Upper lobe of right lung (tissue), 1 donor: ENCODE data around the gene MMP19. TPM values are rescaled to one million over a fixed set of nuclear protein-coding genes. Genes with fewer than 3 reads are reported as not detected.
"Not testable (repeated sequence)": the region's sequence is repeated elsewhere in the genome, so short reads cannot be mapped to it uniquely, and the experiment has no call there.

Experiments
- ATAC-seq: fragments of 200-7000 bp; cut with Tn5 transposase; one replicate; pipeline ENCODE4 v1.9.1; 2020; ENCODE audit warnings: mild to moderate bottlenecking, moderate library complexity
- DNase-seq: peaks from one replicate; pipeline ENCODE4 v3.0.0-alpha.2; 2020
- H3K27ac ChIP-seq: fragments of 200-600 bp; one replicate; pipeline ENCODE4 v1.8.0; 2022
- H3K27me3 ChIP-seq: fragments of 200-600 bp; one replicate; pipeline ENCODE4 v1.8.0; 2022; ENCODE audit warnings: mild to moderate bottlenecking
- H3K36me3 ChIP-seq: fragments of 200-600 bp; one replicate; pipeline ENCODE4 v1.8.0; 2022
- H3K4me1 ChIP-seq: fragments of 200-600 bp; one replicate; pipeline ENCODE4 v1.8.0; 2022
- H3K4me3 ChIP-seq: fragments of 200-600 bp; one replicate; pipeline ENCODE4 v1.8.0; 2022; ENCODE audit warnings: mild to moderate bottlenecking
- H3K9me3 ChIP-seq: fragments of 200-600 bp; one replicate; pipeline ENCODE4 v1.8.0; 2022
- CTCF ChIP-seq: fragments of 200-600 bp; IDR thresholded peaks from one replicate; pipeline ENCODE4 v1.8.0; 2022; ENCODE audit warnings: antibody characterized with exemption
- intact Hi-C: fragments of 100-400 bp; cut with DNase I; formaldehyde crosslinking; loops from one replicate; pipeline ENCODE4 v1.11.0; 2022
- total RNA-seq: library from RNA; stranded (reverse); fragmentation: NEBNext Ultra II Directional; extraction: Animal tissue kit (Norgen Biotek cat#: 25700); gene quantifications from one replicate; pipeline ENCODE4 v1.2.1, GENCODE V29; 2021
- donor health status: DM: no; HTN: yes; CAD: no; lungs with severe emphysema.

MMP19 gene
- total RNA-seq, 1 donor from 2014 or later = 30.2 TPM

- intact Hi-C loops = no loop called here
- ATAC-seq (no peak), DNase-seq (no peak)
- Histone ChIP-seq H3K36me3 (no peaks in the 10 kb centered on the region), H3K27ac (no peak overlapping the region), H3K4me1 (no peaks in the 10 kb centered on the region), H3K27me3 (no peaks in the 10 kb centered on the region), H3K4me3 (no peak overlapping the region), H3K9me3 (no peaks in the 10 kb centered on the region)
- no peak for TF ChIP-seq CTCF
Observed at GRCh38 chr12:55874443-55874842, 31.7 kb upstream of the MMP19 start.

GRCh38 chr12:55866454-55867004, 23.8 kb upstream of the MMP19 start:
- H3K4me1 ChIP-seq, intact Hi-C loops, H3K36me3 ChIP-seq, H3K27me3 ChIP-seq, H3K9me3 ChIP-seq, ATAC-seq, DNase-seq, H3K27ac ChIP-seq, H3K4me3 ChIP-seq: not testable (repeated sequence)

GRCh38 chr12:55865327-55865726, 22.6 kb upstream of the MMP19 start:
- TF ChIP-seq CTCF = no peak
- H3K27me3 ChIP-seq = no peaks in the 10 kb centered on the region
- ATAC-seq (no peak), DNase-seq (no peak)
- no peaks in the 10 kb centered on the region for H3K4me1 ChIP-seq
- H3K4me3 ChIP-seq = no peak overlapping the region
- H3K36me3 ChIP-seq = no peaks in the 10 kb centered on the region
- H3K9me3 ChIP-seq = peaks cover 4% of the 10 kb centered on the region
- H3K27ac ChIP-seq = no peak overlapping the region
- intact Hi-C loops = no loop called here

GRCh38 chr12:55862931-55863330, 20.2 kb upstream of the MMP19 start:
- H3K27me3 ChIP-seq, H3K4me1 ChIP-seq, intact Hi-C loops, ATAC-seq, H3K9me3 ChIP-seq, H3K36me3 ChIP-seq, DNase-seq, H3K4me3 ChIP-seq, H3K27ac ChIP-seq: not testable (repeated sequence)

- no peak for DNase-seq
- ATAC-seq = no peak
- intact Hi-C loops = no loop called here
Observed at GRCh38 chr12:55862286-55862685, 19.6 kb upstream of the MMP19 start.

GRCh38 chr12:55861871-55862270, 19.1 kb upstream of the MMP19 start:
- Histone ChIP-seq H3K27me3 (no peaks in the 10 kb centered on the region), H3K4me3 (no peak overlapping the region), H3K4me1 (no peaks in the 10 kb centered on the region), H3K9me3 (peaks cover 4% of the 10 kb centered on the region), H3K27ac (no peak overlapping the region), H3K36me3 (no peaks in the 10 kb centered on the region)
- DNase-seq (no peak), ATAC-seq (no peak)
- intact Hi-C loops = no loop called here
- no peak for TF ChIP-seq CTCF

More at GRCh38 chr12:55862286-55862685, 19.6 kb upstream of the MMP19 start:
- peaks cover 4% of the 10 kb centered on the region for H3K9me3 ChIP-seq
- H3K36me3 ChIP-seq = no peaks in the 10 kb centered on the region
- no peak for TF ChIP-seq CTCF
- no peaks in the 10 kb centered on the region for H3K27me3 ChIP-seq
- no peaks in the 10 kb centered on the region for H3K4me1 ChIP-seq
- no peak overlapping the region for H3K27ac ChIP-seq
- H3K4me3 ChIP-seq = no peak overlapping the region

GRCh38 chr12:55861396-55861795, 18.7 kb upstream of the MMP19 start:
- ATAC-seq = no peak
- no peak overlapping the region for H3K4me3 ChIP-seq
- H3K9me3 ChIP-seq = peaks cover 4% of the 10 kb centered on the region
- no peaks in the 10 kb centered on the region for H3K4me1 ChIP-seq
- H3K27ac ChIP-seq = no peak overlapping the region
- TF ChIP-seq CTCF = no peak
- H3K27me3 ChIP-seq = no peaks in the 10 kb centered on the region
- no peaks in the 10 kb centered on the region for H3K36me3 ChIP-seq
- no peak for DNase-seq
- intact Hi-C loops = no loop called here
